Measurements from ENCODE around the gene SLC49A4. TPM values are rescaled to one million over a fixed set of nuclear protein-coding genes. Genes with fewer than 3 reads are reported as not detected.

The SLC49A4 gene
- polyA plus RNA-seq, 1 of the 3 experiments (the other 2 are of a cell fraction) = 6.4 TPM

DNA sequence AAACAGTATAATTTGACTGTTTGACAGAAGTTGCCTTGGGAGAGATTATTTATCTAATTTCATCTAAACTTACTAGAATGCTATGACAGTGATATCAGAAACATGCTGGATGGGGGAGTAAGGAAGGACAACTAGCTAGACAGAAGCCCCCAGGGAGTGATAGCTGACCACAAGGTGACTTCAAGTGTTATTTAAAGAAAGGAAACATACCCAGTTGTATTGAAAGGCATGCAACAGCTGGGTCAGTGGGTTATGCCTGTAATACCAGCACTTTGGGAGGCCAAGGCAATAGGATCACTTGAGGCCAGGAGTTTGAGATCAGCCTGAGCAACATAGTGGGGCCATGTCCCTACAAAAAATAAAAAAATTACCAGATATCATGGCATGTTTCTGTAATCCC is 69.6 kb downstream of the SLC49A4 start:
- H4K20me1 ChIP-seq (ENCODE audit: insufficient read depth) = no peaks in the 10 kb centered on the region
- no peak for DNase-seq
- no peaks in the 10 kb centered on the region for H3F3A ChIP-seq (replicated peaks; ENCODE audit: insufficient read depth)
- no peaks in the 10 kb centered on the region for H3K27me3 ChIP-seq (ENCODE audit: insufficient read depth)
- no peak overlapping the region for H2AFZ ChIP-seq (ENCODE audit: low read depth)
- no peaks in the 10 kb centered on the region for H3K79me2 ChIP-seq (ENCODE audit: insufficient read depth)
- peaks cover 18 to 19% of the 10 kb centered on the region in 2 experiments for H3K36me3 ChIP-seq (replicated peaks in 1 of 2; ENCODE audit: control insufficient read depth in 1 of 2, insufficient read depth in 2 of 2, low read length in 1 of 2)
- no peak overlapping the region for H3K4me3 ChIP-seq (ENCODE audit: low read depth in 2 of 2, low read length in 1 of 2)
- no peak overlapping the region for H3K4me2 ChIP-seq
- no peak overlapping the region for H3K9ac ChIP-seq
- no peaks in the 10 kb centered on the region for H3K9me3 ChIP-seq
- CTCF ChIA-PET = no interaction called here
- H3K9me2 ChIP-seq = no peaks in the 10 kb centered on the region
- no peak for TF ChIP-seq RFX5 (IDR thresholded peaks at IDR 0.05; ENCODE audit: low read length)
- TF ChIP-seq SMC3 (IDR thresholded peaks at IDR 0.05; ENCODE audit: low read depth, low read length) = no peak
- no peak for TF ChIP-seq FOXM1 (IDR thresholded peaks at IDR 0.05; ENCODE audit: low read depth)
- TF ChIP-seq, protein P1, sequence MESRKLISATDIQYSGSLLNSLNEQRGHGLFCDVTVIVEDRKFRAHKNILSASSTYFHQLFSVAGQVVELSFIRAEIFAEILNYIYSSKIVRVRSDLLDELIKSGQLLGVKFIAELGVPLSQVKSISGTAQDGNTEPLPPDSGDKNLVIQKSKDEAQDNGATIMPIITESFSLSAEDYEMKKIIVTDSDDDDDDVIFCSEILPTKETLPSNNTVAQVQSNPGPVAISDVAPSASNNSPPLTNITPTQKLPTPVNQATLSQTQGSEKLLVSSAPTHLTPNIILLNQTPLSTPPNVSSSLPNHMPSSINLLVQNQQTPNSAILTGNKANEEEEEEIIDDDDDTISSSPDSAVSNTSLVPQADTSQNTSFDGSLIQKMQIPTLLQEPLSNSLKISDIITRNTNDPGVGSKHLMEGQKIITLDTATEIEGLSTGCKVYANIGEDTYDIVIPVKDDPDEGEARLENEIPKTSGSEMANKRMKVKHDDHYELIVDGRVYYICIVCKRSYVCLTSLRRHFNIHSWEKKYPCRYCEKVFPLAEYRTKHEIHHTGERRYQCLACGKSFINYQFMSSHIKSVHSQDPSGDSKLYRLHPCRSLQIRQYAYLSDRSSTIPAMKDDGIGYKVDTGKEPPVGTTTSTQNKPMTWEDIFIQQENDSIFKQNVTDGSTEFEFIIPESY (IDR thresholded peaks at IDR 0.05; ENCODE audit: borderline replicate concordance, low read depth) = no peak
- no peak for TF ChIP-seq TAF1 (IDR thresholded peaks at IDR 0.05; ENCODE audit: borderline replicate concordance, low read depth, low read length)
- TF ChIP-seq RAD21 (IDR thresholded peaks at IDR 0.05; ENCODE audit: low read length) = no peak
- no peak for TF ChIP-seq EP300 (IDR thresholded peaks at IDR 0.05; ENCODE audit: borderline replicate concordance in 1 of 2, low read depth in 1 of 2, low read length in 1 of 2)
- TF ChIP-seq, protein P2, sequence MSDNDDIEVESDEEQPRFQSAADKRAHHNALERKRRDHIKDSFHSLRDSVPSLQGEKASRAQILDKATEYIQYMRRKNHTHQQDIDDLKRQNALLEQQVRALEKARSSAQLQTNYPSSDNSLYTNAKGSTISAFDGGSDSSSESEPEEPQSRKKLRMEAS (IDR thresholded peaks at IDR 0.05; ENCODE audit: low read depth) = no peak
- H3K27ac ChIP-seq (ENCODE audit: low read depth in 2 of 2, low read length in 1 of 2) = no peak overlapping the region
- POLR2A ChIA-PET = no interaction called here
- no peaks in the 10 kb centered on the region for H3K4me1 ChIP-seq (ENCODE audit: control insufficient read depth in 1 of 2, insufficient read depth in 2 of 2, low read depth in 1 of 2, low read length in 1 of 2)

DNA sequence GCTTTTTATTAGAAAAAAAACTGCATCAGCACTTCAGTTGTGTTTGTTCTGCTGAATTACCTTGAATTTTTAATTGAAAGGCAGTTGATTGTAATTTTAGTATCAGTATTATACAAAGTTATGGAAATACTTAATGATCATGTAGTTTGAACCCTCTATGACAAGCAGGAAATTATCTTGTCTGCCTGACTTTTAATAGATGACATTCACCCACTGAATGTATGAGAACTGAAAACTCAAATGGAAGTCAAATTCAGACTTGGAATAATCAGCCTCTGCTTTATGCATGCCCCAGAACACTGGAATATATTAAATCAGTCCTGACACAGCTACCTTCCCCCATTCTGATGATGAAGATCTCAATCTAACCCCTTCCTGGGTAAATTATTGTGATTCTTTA is 73.5 kb downstream of the SLC49A4 start:
- H3K27ac ChIP-seq (ENCODE audit: low read depth in 2 of 2, low read length in 1 of 2) = no peak overlapping the region
- ChIA-PET CTCF (interaction anchor here (1.4 kb wide), 1 partner anchor 159 kb away, joined by 3 read pairs; the partner anchor contains the start of gene SEMA5B), POLR2A (no interaction called here)
- no peaks in the 10 kb centered on the region for H3K27me3 ChIP-seq (ENCODE audit: insufficient read depth)
- H3K9me2 ChIP-seq = no peaks in the 10 kb centered on the region
- no peaks in the 10 kb centered on the region for H4K20me1 ChIP-seq (ENCODE audit: insufficient read depth)
- H2AFZ ChIP-seq (ENCODE audit: low read depth) = no peak overlapping the region
- no peak overlapping the region for H3K4me2 ChIP-seq
- H3K4me3 ChIP-seq (ENCODE audit: low read depth in 2 of 2, low read length in 1 of 2) = no peak overlapping the region
- peaks cover 1 to 7% of the 10 kb centered on the region in 2 experiments for H3K36me3 ChIP-seq (replicated peaks in 1 of 2; ENCODE audit: control insufficient read depth in 1 of 2, insufficient read depth in 2 of 2, low read length in 1 of 2)
- no peaks in the 10 kb centered on the region for H3K79me2 ChIP-seq (ENCODE audit: insufficient read depth)
- TF ChIP-seq RFX5 (IDR thresholded peaks at IDR 0.05; ENCODE audit: low read length) = no peak
- TF ChIP-seq, protein P2 (IDR thresholded peaks at IDR 0.05; ENCODE audit: low read depth) = no peak
- no peak for TF ChIP-seq CHD2 (IDR thresholded peaks at IDR 0.05; ENCODE audit: low read length, partially characterized antibody)
- TF ChIP-seq MXI1 (IDR thresholded peaks at IDR 0.05; ENCODE audit: low read depth, low read length) = no peak
- no peak for TF ChIP-seq NFIC (IDR thresholded peaks at IDR 0.05; ENCODE audit: borderline replicate concordance)
- TF ChIP-seq, protein P1 (IDR thresholded peaks at IDR 0.05; ENCODE audit: borderline replicate concordance, low read depth) = no peak
- TF ChIP-seq POLR2AphosphoS5 (IDR thresholded peaks at IDR 0.05; ENCODE audit: low read depth, low read length) = no peak
- TF ChIP-seq SMC3 (IDR thresholded peaks at IDR 0.05; ENCODE audit: low read depth, low read length) = no peak
- H3K9me3 ChIP-seq = no peaks in the 10 kb centered on the region
- H3F3A ChIP-seq (replicated peaks; ENCODE audit: insufficient read depth) = no peaks in the 10 kb centered on the region
- no peak for DNase-seq
- H3K4me1 ChIP-seq (ENCODE audit: control insufficient read depth in 1 of 2, insufficient read depth in 2 of 2, low read depth in 1 of 2, low read length in 1 of 2) = peaks cover 0 to 3% of the 10 kb centered on the region in 2 experiments; a peak in 2 of 4 replicates
- no peak overlapping the region for H3K9ac ChIP-seq

Data from SK-N-SH (cell line).